Measurements from ENCODE around the gene VMO1.
A peak's percentile ranks its signal among the peaks of the same experiment; 100 is the strongest.

The VMO1 gene, protein sequence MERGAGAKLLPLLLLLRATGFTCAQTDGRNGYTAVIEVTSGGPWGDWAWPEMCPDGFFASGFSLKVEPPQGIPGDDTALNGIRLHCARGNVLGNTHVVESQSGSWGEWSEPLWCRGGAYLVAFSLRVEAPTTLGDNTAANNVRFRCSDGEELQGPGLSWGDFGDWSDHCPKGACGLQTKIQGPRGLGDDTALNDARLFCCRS

DNA sequence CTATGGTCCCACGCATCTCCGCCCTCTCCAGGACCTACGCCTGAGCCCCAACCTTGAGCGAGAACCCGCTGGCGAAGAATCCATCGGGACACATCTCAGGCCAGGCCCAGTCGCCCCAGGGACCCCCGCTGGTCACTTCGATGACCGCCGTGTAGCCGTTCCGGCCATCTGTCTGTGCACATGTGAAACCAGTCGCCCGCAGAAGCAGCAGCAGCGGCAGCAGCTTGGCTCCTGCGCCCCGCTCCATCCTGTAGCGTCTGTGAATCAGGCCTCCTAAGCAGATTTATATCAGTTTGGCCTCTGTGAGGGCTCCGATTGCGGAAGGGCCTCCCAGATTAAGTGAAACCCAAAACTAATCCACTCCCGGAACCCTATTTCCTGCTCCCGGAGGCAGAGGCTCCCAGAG lies at the start of gene VMO1:
TSS of gene VMO1 (minus strand) at position 259 of the 406 bp plus-strand sequence. CDS start at position 247, 12 bp downstream.
- TF ChIP-seq, protein P1, sequence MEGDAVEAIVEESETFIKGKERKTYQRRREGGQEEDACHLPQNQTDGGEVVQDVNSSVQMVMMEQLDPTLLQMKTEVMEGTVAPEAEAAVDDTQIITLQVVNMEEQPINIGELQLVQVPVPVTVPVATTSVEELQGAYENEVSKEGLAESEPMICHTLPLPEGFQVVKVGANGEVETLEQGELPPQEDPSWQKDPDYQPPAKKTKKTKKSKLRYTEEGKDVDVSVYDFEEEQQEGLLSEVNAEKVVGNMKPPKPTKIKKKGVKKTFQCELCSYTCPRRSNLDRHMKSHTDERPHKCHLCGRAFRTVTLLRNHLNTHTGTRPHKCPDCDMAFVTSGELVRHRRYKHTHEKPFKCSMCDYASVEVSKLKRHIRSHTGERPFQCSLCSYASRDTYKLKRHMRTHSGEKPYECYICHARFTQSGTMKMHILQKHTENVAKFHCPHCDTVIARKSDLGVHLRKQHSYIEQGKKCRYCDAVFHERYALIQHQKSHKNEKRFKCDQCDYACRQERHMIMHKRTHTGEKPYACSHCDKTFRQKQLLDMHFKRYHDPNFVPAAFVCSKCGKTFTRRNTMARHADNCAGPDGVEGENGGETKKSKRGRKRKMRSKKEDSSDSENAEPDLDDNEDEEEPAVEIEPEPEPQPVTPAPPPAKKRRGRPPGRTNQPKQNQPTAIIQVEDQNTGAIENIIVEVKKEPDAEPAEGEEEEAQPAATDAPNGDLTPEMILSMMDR (IDR thresholded peaks at IDR 0.05; ENCODE audit: low read depth, low read length): no peak
- peak within 1 kb of the TSS; percentile 32 for H3K4me3 ChIP-seq (ENCODE audit: low read depth, low read length)

DNA sequence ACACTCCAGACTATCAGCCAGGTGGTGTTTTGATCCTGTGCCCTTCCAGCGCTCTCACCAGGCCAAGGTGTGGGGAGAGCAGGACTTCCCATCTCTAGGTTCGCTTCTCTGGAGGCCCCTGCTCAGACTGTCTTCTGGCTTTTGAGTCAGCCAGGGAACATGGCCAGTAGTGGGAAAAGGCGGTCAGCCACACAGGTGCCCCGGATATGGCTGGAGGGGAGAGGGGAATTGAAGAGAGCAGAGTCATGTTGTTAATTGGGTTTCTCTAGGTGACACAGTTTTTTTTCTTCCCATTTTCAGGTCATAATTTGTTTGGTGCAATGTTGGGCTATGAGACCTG lies 48.5 kb upstream of the VMO1 start:
- H3K4me3 ChIP-seq (ENCODE audit: low read depth, low read length): peak overlapping the region; percentile 84
- TF ChIP-seq, protein P1 (IDR thresholded peaks at IDR 0.05; ENCODE audit: low read depth, low read length): no peak

DNA sequence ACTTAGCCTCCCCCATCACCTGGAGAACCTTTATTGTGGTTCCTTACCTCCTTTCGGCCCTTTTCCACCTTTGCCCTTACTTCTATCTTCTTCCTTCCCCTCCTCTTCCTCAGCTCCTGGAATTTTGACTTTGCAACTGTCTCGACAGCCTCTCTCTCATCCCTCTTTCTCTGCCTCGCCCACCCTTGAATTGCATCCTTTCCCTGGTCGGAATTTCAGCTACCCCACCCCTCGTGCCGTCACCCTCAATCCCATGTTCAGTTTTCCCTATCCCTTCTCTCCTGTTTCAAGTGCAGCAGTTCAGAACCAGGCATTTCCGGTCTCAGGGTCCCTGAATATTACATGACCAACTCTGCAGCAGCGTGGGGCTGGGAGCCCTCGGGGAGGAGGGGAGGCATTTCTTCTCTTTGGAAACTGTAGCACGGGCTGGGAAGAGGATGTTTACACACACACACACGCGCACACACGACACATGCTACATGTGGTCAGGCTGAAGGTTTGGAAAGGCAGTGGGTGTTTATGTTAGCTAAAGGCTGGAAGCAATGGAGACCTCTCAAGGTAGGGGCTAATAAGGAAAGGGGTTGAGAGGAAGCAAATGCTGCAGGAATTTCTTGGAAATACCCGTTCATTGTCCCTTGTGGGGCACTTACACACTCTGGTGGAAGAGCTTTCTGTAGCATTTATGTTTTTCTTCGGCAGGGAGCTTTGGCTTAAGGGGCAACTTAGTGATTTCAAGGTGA lies 47.9 kb upstream of the VMO1 start:
- TF ChIP-seq, protein P1 (IDR thresholded peaks at IDR 0.05; ENCODE audit: low read depth, low read length): no peak
- H3K4me3 ChIP-seq (ENCODE audit: low read depth, low read length): peak overlapping the region; percentile 84

DNA sequence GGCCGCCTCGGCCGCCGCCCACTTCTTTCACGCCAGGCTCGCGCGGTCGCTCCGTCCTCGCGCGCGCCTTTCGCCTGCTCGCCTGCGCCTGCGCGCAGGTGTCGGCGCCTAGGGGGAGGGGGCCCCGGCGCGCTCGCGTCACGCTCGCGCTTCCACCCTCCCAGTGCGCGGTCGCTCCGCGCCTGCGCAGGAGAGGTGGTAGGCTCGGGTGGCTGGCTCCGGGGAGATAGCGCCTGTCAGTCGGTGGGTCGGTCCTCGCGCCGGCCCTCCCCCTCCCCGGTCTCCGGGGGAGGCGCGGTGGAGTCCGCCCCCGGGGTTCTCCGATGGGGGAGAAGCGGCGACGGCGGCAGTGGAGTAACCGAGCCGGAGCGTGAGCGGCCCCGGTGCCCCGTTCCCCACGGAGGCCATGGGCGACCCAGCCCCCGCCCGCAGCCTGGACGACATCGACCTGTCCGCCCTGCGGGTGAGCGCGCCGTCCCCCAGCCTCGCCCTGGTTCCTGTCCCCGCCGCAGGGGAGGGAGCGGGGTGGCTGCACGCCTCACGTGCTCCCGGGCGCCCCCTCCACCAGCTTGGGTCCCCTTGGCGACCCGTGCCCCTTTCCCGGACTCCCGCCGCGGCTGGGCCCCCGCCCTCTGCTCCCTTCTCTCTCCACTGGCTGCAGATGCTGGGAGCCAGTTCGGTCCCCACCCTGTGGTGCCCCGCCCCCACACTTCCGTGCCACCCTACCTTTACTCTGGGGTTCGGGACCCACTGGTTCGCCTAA lies 47.2 kb upstream of the VMO1 start, which contains the start of gene MINK1:
TSS of gene MINK1 (plus strand) at position 163 of the 763 bp plus-strand sequence. CDS start at position 407, 244 bp downstream.
- H3K4me3 ChIP-seq (ENCODE audit: low read depth, low read length): peak within 1 kb of the TSS; percentile 84
- TF ChIP-seq, protein P1 (IDR thresholded peaks at IDR 0.05; ENCODE audit: low read depth, low read length): no peak

DNA sequence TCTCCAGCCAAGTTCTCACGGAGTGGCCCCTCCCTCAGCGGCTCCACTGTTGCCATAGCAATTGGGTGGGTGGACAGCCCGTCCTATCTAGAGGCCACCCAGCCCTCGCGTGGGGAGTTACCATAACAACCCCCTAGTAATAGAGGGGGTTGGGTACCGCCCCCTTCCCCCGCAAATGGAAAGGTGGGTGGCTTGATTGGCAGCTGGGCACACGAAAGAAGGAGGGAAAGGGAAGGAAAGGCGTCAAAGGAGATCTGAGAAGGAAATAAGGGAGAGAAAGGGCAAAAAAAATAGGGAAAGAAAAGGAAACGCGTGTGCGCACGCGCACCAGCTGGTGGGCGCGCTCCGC lies 46.6 kb upstream of the VMO1 start:
- peak overlapping the region; percentile 84 for H3K4me3 ChIP-seq (ENCODE audit: low read depth, low read length)

DNA sequence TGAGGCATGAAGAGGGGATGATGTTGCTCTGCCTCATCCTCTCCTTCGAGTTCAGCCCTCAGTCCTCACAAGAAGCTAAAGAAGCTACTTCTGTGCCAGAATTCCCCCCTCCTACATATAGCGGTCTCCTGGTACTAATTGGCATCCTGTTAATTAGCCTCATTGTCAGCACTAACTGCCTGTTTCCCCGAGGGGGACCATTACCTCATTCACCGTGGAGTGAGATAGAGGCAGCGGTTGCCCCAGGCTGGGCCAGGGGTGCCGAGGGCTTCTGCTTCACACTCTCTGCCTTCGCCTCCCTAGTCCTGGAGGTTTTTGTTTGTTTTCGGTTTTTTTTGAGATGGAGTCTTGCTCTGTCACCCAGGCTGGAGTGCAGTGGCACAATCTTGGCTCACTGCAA lies 41.2 kb upstream of the VMO1 start:
- TF ChIP-seq, protein P1 (IDR thresholded peaks at IDR 0.05; ENCODE audit: low read depth, low read length): no peak

DNA sequence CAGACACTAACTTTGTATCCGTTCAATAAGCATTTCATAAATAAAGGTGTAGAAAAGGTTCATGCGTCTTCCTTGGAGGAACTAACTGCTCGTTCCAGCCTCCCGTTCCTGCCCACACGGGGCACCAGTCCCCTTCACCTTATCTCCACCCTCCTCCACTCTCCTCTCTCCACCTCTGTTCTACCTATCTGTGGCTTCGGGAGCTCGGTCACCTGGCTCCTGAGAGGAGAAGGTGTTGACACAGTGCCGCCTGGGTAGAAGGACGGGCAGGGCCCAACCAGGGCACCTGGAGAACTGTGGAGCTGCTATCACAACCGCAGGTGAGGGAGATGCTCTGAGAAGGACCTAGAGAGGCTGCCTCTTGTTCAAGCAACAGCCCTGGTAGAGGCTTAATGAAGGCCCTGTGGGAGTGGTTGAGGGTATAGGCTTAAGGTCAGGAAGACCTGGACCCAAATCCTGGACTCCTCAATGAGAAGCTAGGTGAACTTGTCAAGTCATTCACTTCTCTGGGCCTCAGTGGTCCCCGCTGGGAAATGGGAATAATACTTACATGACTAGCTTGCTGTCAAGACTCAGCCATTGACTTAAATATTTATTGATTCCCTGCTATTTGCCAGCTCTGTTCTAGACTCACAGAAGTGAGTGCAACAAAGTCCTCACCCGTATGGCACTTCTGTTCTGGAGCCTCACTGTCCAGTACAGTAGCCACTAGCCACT lies 37.4 kb upstream of the VMO1 start:
- TF ChIP-seq, protein P1 (IDR thresholded peaks at IDR 0.05; ENCODE audit: low read depth, low read length): no peak

More for the DNA sequence above, 41.2 kb upstream of the VMO1 start:
- no peak overlapping the region for H3K4me3 ChIP-seq (ENCODE audit: low read depth, low read length)

More for the DNA sequence above, 37.4 kb upstream of the VMO1 start:
- H3K4me3 ChIP-seq (ENCODE audit: low read depth, low read length): no peak overlapping the region

All from WI38 (cell line).